WTC11 (cell line): ENCODE results near the gene NSFL1C. TPM values are rescaled to one million over a fixed set of nuclear protein-coding genes. Genes with fewer than 3 reads are reported as not detected.

ENCODE experiments used
- ATAC-seq: fragments of 200-7000 bp; cut with Tn5 transposase; 2 replicates; pipeline ENCODE4 v1.10.0; 2021; ENCODE audit warnings: mild to moderate bottlenecking, moderate library complexity
- CTCF ChIA-PET: fragments of 300-600 bp; sonication (Branson Sonifier 250); formaldehyde crosslinking; loops from one replicate; lab custom pipeline; 2021; ENCODE audit warnings: antibody characterized with exemption; lab: Charles Lee
- POLR2A ChIA-PET: fragments of 350-600 bp; sonication (Branson Sonifier 250); formaldehyde crosslinking; loops from one replicate; lab custom pipeline; 2021; ENCODE audit warnings: antibody characterized with exemption; lab: Charles Lee
- DNase-seq: peaks from one replicate; pipeline ENCODE4 v3.0.0; 2021; ENCODE audit warnings: low spot score
- H3K27ac Mint-ChIP-seq: 2 replicates; pipeline ENCODE4 v1.8.0; 2021; ENCODE audit warnings: mixed read lengths
- H3K27me3 Mint-ChIP-seq: 2 replicates; pipeline ENCODE4 v1.8.0; 2021; ENCODE audit warnings: low read depth, mild to moderate bottlenecking, moderate library complexity, mixed read lengths
- H3K36me3 Mint-ChIP-seq: 2 replicates; pipeline ENCODE4 v1.8.0; 2021; ENCODE audit warnings: mixed read lengths
- H3K4me1 Mint-ChIP-seq: 2 replicates; pipeline ENCODE4 v1.8.0; 2022; ENCODE audit warnings: mixed read lengths
- H3K4me3 Mint-ChIP-seq: 2 replicates; pipeline ENCODE4 v1.8.0; 2021; ENCODE audit warnings: mild to moderate bottlenecking, moderate library complexity, mixed read lengths
- H3K9me3 Mint-ChIP-seq: 2 replicates; pipeline ENCODE4 v1.8.0; 2021; ENCODE audit warnings: mixed read lengths
- ARID4B ChIP-seq: sonication (generic); formaldehyde crosslinking; IDR thresholded peaks from 2 replicates; pipeline ENCODE4 v1.8.0; 2023; ENCODE audit warnings: missing genetic modification reagents, mild to moderate bottlenecking, borderline replicate concordance
- ATF3 ChIP-seq: sonication (generic); formaldehyde crosslinking; conservative IDR thresholded peaks from 2 replicates; pipeline ENCODE4 v1.8.1; 2022; ENCODE audit warnings: mild to moderate bottlenecking, missing genetic modification reagents
- CTCF ChIP-seq: fragments of 200-600 bp; IDR thresholded peaks from 2 replicates; pipeline ENCODE4 v1.8.0; 2022; ENCODE audit warnings: antibody characterized with exemption
- FOXK1 ChIP-seq: sonication (generic); formaldehyde crosslinking; IDR thresholded peaks from 2 replicates; pipeline ENCODE4 v1.8.0; 2022; ENCODE audit warnings: mild to moderate bottlenecking, moderate library complexity, missing genetic modification reagents
- FOXP1 ChIP-seq: sonication (generic); formaldehyde crosslinking; IDR thresholded peaks from 2 replicates; pipeline ENCODE4 v1.8.0; 2022; ENCODE audit warnings: missing genetic modification reagents, mild to moderate bottlenecking, moderate library complexity, borderline replicate concordance
- FOXP4 ChIP-seq: sonication (generic); formaldehyde crosslinking; IDR thresholded peaks from 2 replicates; pipeline ENCODE4 v1.8.0; 2022; ENCODE audit warnings: mild to moderate bottlenecking, missing genetic modification reagents
- HMGXB4 ChIP-seq: sonication (generic); formaldehyde crosslinking; IDR thresholded peaks from 2 replicates; pipeline ENCODE4 v1.8.1; 2023; ENCODE audit warnings: mild to moderate bottlenecking, moderate library complexity, missing genetic modification reagents
- NFYB ChIP-seq: sonication (generic); formaldehyde crosslinking; conservative IDR thresholded peaks from 2 replicates; pipeline ENCODE4 v1.8.0; 2022; ENCODE audit warnings: low read depth, missing genetic modification reagents
- NR1H2 ChIP-seq: sonication (generic); formaldehyde crosslinking; IDR thresholded peaks from 2 replicates; pipeline ENCODE4 v1.9.0; 2021; ENCODE audit warnings: mild to moderate bottlenecking, moderate library complexity, missing genetic modification reagents
- NR2C2 ChIP-seq: sonication (generic); formaldehyde crosslinking; IDR thresholded peaks from 2 replicates; pipeline ENCODE4 v1.8.0; 2022; ENCODE audit warnings: mild to moderate bottlenecking, missing genetic modification reagents
- PREB ChIP-seq: sonication (generic); formaldehyde crosslinking; IDR thresholded peaks from 2 replicates; pipeline ENCODE4 v1.8.1; 2022; ENCODE audit warnings: mild to moderate bottlenecking, missing genetic modification reagents, moderate library complexity, borderline replicate concordance
- RELA ChIP-seq: sonication (generic); formaldehyde crosslinking; IDR thresholded peaks from 2 replicates; pipeline ENCODE4 v1.8.1; 2022; ENCODE audit warnings: missing genetic modification reagents, mild to moderate bottlenecking, borderline replicate concordance
- SMAD3 ChIP-seq: sonication (generic); formaldehyde crosslinking; IDR thresholded peaks from 2 replicates; pipeline ENCODE4 v1.8.0; 2022; ENCODE audit warnings: missing genetic modification reagents, mild to moderate bottlenecking, borderline replicate concordance
- SP1 ChIP-seq: sonication (generic); formaldehyde crosslinking; conservative IDR thresholded peaks from 2 replicates; pipeline ENCODE4 v1.8.1; 2022; ENCODE audit warnings: missing genetic modification reagents
- USF2 ChIP-seq: sonication (generic); formaldehyde crosslinking; IDR thresholded peaks from 2 replicates; pipeline ENCODE4 v1.8.1; 2023; ENCODE audit warnings: mild to moderate bottlenecking, missing genetic modification reagents, moderate library complexity
- ZMAT4 ChIP-seq: fragments of 250-450 bp; sonication (Bioruptor Pico); IDR thresholded peaks from 2 replicates; pipeline ENCODE4 v1.9.0; 2021; ENCODE audit warnings: mild to moderate bottlenecking
- ZNF232 ChIP-seq: sonication (generic); formaldehyde crosslinking; IDR thresholded peaks from 2 replicates; pipeline ENCODE4 v1.8.0; 2022; ENCODE audit warnings: mild to moderate bottlenecking, missing genetic modification reagents
- ZNF396 ChIP-seq: fragments of 250-450 bp; sonication (Bioruptor Pico); IDR thresholded peaks from 2 replicates; pipeline ENCODE4 v1.8.0; 2021; ENCODE audit warnings: mild to moderate bottlenecking, moderate library complexity, borderline replicate concordance
- total RNA-seq: library from RNA; stranded (reverse); gene quantifications from 3 replicates; pipeline ENCODE4 v1.2.3, GENCODE V29; 2021

Gene NSFL1C
- total RNA-seq, 1 experiment from 2014 or later = 85.5 TPM

- no peak for TF ChIP-seq SMAD3 (CRISPR knock-in tag)
Observed at GRCh38 chr20:1491860-1492642, 25.4 kb upstream of the NSFL1C start (continued).

- H3K4me3 Mint-ChIP-seq = no peak within 1 kb of the TSS
- H3K27me3 Mint-ChIP-seq = peaks cover 44% of the 10 kb centered on the region
- TF ChIP-seq FOXP4 (CRISPR knock-in tag) (no peak), NR1H2 (no peak), NFYB (CRISPR knock-in tag) (no peak), ZMAT4 (CRISPR knock-in tag) (no peak), RELA (CRISPR knock-in tag) (no peak), ATF3 (no peak), SP1 (no peak), CTCF (no peak), NR2C2 (CRISPR knock-in tag) (no peak), FOXK1 (CRISPR knock-in tag) (no peak), FOXP1 (CRISPR knock-in tag) (no peak), ZNF396 (no peak)
- H3K4me1 Mint-ChIP-seq = no peaks in the 10 kb centered on the region
- ChIA-PET POLR2A (no interaction called here), CTCF (interaction anchor here (4.7 kb wide), 1 partner anchor 12 kb away, joined by 23 read pairs; no protein-coding TSS in a partner anchor)
- ATAC-seq = no peak
- H3K27ac Mint-ChIP-seq = no peak within 1 kb of the TSS
- H3K9me3 Mint-ChIP-seq = peaks cover 7% of the 10 kb centered on the region; the same call in 1 of the 2 replicates
- no peak for DNase-seq
- H3K36me3 Mint-ChIP-seq = no peaks in the 10 kb centered on the region
Observed at GRCh38 chr20:1491281-1491840, 24.7 kb upstream of the NSFL1C start, which contains the start of gene SIRPB2. Gene SIRPB2 (minus strand): TSS chr20:1491420. CDS start chr20:1491359, 61 bp downstream.

- H3K36me3 Mint-ChIP-seq = no peaks in the 10 kb centered on the region
- peaks cover 7% of the 10 kb centered on the region; the same call in 1 of the 2 replicates for H3K9me3 Mint-ChIP-seq
- ATAC-seq = no peak
- ChIA-PET POLR2A (no interaction called here), CTCF (interaction anchor here (4.7 kb wide), 1 partner anchor 13 kb away, joined by 23 read pairs; no protein-coding TSS in a partner anchor)
- no peak overlapping the region for H3K27ac Mint-ChIP-seq
- H3K4me3 Mint-ChIP-seq = no peak overlapping the region
- H3K4me1 Mint-ChIP-seq = no peaks in the 10 kb centered on the region
- DNase-seq = no peak
- H3K27me3 Mint-ChIP-seq = peaks cover 41% of the 10 kb centered on the region
- TF ChIP-seq USF2 (CRISPR knock-in tag) (no peak), ARID4B (CRISPR knock-in tag) (no peak), HMGXB4 (CRISPR knock-in tag) (no peak), NR1H2 (no peak), ZNF232 (CRISPR knock-in tag) (no peak), PREB (CRISPR knock-in tag) (no peak)
Observed at GRCh38 chr20:1490643-1491195, 24.1 kb upstream of the NSFL1C start.
